ENCODE measurements around the gene ASB8. TPM values are rescaled to one million over a fixed set of nuclear protein-coding genes. Genes with fewer than 3 reads are reported as not detected.

The ASB8 gene
- total RNA-seq, 1 donor, result 35.5 TPM

GRCh38 chr12:48179466-48179865 is 22.2 kb upstream of the ASB8 start:
- no peak for DNase-seq (ENCODE audit: insufficient read length, low spot score, missing footprints)
- Histone ChIP-seq H4K20me1 (ENCODE audit: insufficient read depth, low read length) (no peaks in the 10 kb centered on the region), H3K27ac (ENCODE audit: low read depth, low read length) (no peak overlapping the region), H3K4me2 (ENCODE audit: insufficient read depth, low read length) (no peak overlapping the region), H3K36me3 (ENCODE audit: insufficient read depth, low read length) (no peaks in the 10 kb centered on the region), H3K79me2 (ENCODE audit: insufficient read depth, low read length) (no peaks in the 10 kb centered on the region), H3K9me3 (ENCODE audit: low read depth, low read length) (no peaks in the 10 kb centered on the region), H3K4me3 (ENCODE audit: insufficient read depth, low read length) (no peak overlapping the region), H3K4me1 (ENCODE audit: insufficient read depth, low read length) (peaks cover 3% of the 10 kb centered on the region), H2AFZ (ENCODE audit: low read length) (no peak overlapping the region), H3K27me3 (ENCODE audit: insufficient read depth, low read length) (peaks cover 57% of the 10 kb centered on the region)
- no peak for TF ChIP-seq CTCF (IDR thresholded peaks at IDR 0.05; ENCODE audit: extremely low read depth, low read depth, low read length)

- no peaks in the 10 kb centered on the region for H3K9me3 ChIP-seq (ENCODE audit: low read depth, low read length)
- no peak for DNase-seq (ENCODE audit: insufficient read length, low spot score, missing footprints)
- H3K4me3 ChIP-seq (ENCODE audit: insufficient read depth, low read length), result no peak overlapping the region
- H2AFZ ChIP-seq (ENCODE audit: low read length), result no peak overlapping the region
- no peaks in the 10 kb centered on the region for H4K20me1 ChIP-seq (ENCODE audit: insufficient read depth, low read length)
- H3K36me3 ChIP-seq (ENCODE audit: insufficient read depth, low read length), result no peaks in the 10 kb centered on the region
- peaks cover 45% of the 10 kb centered on the region for H3K27me3 ChIP-seq (ENCODE audit: insufficient read depth, low read length)
- H3K4me2 ChIP-seq (ENCODE audit: insufficient read depth, low read length), result no peak overlapping the region
- H3K4me1 ChIP-seq (ENCODE audit: insufficient read depth, low read length), result peaks cover 3% of the 10 kb centered on the region
- TF ChIP-seq CTCF (IDR thresholded peaks at IDR 0.05; ENCODE audit: extremely low read depth, low read depth, low read length), result no peak
- no peak overlapping the region for H3K27ac ChIP-seq (ENCODE audit: low read depth, low read length)
- H3K79me2 ChIP-seq (ENCODE audit: insufficient read depth, low read length), result no peaks in the 10 kb centered on the region
These were observed 20.7 kb upstream of the ASB8 start for GRCh38 chr12:48177982-48178381.

- no peak overlapping the region for H3K4me2 ChIP-seq (ENCODE audit: insufficient read depth, low read length)
- H3K4me3 ChIP-seq (ENCODE audit: insufficient read depth, low read length), result no peak overlapping the region
- no peaks in the 10 kb centered on the region for H3K79me2 ChIP-seq (ENCODE audit: insufficient read depth, low read length)
These were observed 19.1 kb upstream of the ASB8 start for GRCh38 chr12:48176417-48176751.

More at GRCh38 chr12:48176417-48176751, 19.1 kb upstream of the ASB8 start:
- no peak overlapping the region for H2AFZ ChIP-seq (ENCODE audit: low read length)
- no peak for DNase-seq (ENCODE audit: insufficient read length, low spot score, missing footprints)
- H4K20me1 ChIP-seq (ENCODE audit: insufficient read depth, low read length), result no peaks in the 10 kb centered on the region
- H3K36me3 ChIP-seq (ENCODE audit: insufficient read depth, low read length), result no peaks in the 10 kb centered on the region
- no peak for TF ChIP-seq CTCF (IDR thresholded peaks at IDR 0.05; ENCODE audit: extremely low read depth, low read depth, low read length)
- no peak overlapping the region for H3K27ac ChIP-seq (ENCODE audit: low read depth, low read length)
- H3K9me3 ChIP-seq (ENCODE audit: low read depth, low read length), result no peaks in the 10 kb centered on the region
- H3K27me3 ChIP-seq (ENCODE audit: insufficient read depth, low read length), result peaks cover 41% of the 10 kb centered on the region
- no peaks in the 10 kb centered on the region for H3K4me1 ChIP-seq (ENCODE audit: insufficient read depth, low read length)
